CD4-positive, alpha-beta T cell treated with Interleukin-10 for 1 hour (primary cell): ENCODE measurements around the gene SAP30BP.

Source experiments
- DNase-seq: peaks from one replicate; pipeline ENCODE4 v3.0.0-alpha.2; 2020

SAP30BP gene

GRCh38 chr17:75722542-75723095, 55.5 kb downstream of the SAP30BP start:
- no peak for DNase-seq

DNA sequence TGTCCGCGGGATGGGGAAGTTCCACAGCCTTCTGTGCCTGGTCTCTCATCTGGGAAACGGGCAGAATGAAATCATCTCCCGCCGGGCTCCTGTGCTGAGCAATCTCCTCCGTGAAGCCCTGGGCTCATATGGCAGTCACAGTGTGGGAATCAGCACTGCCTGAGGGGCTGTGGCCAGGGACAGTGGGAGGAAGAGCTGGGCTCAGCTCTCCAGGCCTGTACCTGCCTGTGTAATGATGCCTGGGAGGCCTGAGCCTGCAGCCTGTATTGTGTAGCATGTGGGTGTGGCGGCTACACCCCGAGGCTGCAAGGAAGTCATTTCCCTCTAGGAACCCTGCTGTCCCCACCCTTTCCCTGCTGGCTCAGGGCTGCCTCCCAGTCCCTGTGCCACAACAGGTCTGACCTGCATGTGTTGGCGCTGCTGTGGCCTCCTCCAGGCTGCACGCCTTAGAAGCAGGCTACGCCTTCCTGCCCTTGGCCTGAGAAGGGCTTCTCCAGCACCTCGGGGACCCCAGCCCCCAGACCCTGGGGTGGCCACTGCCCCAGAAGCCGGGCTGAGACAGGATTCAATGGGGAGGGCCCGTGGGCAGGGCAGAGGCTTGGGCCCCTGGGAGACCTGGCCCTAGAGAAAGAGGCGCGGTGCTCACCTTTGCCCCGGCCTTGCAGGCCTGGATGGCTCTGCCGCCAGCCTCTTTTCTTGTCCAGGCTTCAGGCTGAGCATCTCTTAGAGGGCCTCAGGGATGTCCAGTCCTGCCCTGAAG, 56.2 kb downstream of the SAP30BP start:
- no peak for DNase-seq

DNA sequence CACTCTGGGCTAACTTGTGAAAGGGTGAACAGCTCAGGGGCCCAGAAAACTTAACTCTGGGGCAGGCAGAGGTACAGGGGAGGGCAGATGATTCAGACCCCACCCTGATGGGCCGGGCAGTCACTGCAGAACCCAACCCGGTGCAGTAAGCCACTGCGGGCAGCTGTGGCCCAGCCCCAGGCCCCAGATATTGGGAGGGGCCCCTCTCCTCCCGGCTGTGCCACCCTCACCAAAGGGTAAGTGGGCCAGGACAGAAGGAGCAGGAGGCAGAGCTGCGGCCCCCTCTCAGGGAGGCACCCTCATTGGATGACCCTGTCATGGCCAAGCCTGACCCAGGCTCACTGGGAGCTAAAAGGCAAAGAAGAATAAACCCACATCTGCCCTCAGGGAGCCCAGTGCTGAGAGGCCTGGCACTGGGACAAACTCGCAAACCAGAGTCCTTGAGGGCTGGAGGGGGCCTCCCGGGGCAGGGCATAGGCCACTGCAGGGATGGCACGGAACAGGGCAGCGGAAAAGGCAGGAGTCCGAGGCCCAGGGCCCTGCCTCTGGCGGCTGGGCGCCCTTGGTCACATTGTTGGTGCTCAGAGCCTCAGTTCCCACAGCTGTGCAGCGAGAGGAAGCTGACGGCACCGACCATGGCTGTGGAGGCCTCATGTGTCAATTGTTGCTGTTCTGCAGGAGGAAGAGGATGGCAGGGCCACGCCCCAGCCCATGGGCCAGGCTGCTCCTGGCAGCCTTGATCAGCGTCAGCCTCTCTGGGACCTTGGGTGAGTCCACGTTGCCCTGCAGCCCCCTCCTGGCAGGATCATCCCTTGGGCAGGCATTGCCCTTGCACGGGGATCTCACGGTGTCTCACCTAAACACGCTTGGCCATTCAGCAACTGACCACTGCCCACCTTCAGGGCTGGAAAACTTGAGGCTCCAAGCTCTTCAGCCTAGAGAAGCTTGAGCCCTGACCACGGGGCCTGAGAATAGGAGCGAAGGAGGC, 57.2 kb downstream of the SAP30BP start:
- no peak for DNase-seq

- DNase-seq = no peak
Observed at GRCh38 chr17:75725504-75725903, 58.4 kb downstream of the SAP30BP start.

- DNase-seq = no peak
Observed at GRCh38 chr17:75727391-75727790, 60.3 kb downstream of the SAP30BP start.

- no peak for DNase-seq
Observed at GRCh38 chr17:75729351-75729750, 62.2 kb downstream of the SAP30BP start.

DNA sequence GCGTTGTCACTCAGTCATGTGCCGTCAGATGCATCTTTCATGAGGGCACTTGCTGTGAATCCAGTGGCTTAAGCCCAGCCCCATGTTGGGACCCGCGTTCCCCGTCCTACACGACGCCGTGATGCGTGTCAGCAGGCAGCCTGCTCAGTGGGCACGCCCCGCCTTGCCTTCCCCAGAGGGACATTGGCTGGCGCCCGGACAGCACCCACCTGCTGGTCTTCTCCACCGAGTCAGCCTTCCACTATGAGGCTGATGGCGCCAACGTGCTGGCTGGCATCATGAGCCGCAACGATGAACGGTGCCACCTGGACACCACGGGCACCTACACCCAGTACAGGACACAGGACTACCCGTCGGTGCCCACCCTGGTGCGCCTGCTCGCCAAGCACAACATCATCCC, 62.9 kb downstream of the SAP30BP start:
- DNase-seq = no peak

DNA sequence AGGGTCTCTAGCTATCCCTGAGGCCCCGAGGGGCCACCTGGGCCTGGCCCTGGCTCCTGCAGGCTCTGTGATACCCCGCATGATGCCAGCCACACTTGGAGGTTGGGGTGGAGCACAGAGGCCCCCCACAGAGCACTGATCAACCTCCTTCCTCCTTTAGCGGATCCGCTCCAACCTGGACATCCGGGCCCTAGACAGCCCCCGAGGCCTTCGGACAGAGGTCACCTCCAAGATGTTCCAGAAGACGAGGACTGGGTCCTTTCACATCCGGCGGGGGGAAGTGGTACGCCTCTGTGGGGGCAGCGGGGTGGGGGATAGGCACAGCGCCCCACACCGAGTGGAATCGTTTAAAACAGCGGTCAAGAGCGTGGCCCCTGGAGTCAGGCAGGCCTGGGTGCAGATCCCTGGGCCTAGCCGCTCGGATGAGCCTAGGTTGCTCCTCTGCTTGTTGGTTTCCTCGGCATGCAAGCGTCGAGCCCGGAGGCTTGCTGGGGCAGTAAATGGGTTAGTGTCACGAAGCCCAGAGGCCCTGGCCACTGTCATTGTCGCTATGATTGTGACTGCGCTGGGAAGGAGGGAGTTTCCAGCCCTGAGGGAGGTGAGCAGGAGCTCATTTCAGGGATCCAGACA, 64.1 kb downstream of the SAP30BP start:
- no peak for DNase-seq

- DNase-seq = no peak
Observed at GRCh38 chr17:75731716-75732498, 64.8 kb downstream of the SAP30BP start.

GRCh38 chr17:75733471-75733870, 66.3 kb downstream of the SAP30BP start:
- DNase-seq = no peak

DNA sequence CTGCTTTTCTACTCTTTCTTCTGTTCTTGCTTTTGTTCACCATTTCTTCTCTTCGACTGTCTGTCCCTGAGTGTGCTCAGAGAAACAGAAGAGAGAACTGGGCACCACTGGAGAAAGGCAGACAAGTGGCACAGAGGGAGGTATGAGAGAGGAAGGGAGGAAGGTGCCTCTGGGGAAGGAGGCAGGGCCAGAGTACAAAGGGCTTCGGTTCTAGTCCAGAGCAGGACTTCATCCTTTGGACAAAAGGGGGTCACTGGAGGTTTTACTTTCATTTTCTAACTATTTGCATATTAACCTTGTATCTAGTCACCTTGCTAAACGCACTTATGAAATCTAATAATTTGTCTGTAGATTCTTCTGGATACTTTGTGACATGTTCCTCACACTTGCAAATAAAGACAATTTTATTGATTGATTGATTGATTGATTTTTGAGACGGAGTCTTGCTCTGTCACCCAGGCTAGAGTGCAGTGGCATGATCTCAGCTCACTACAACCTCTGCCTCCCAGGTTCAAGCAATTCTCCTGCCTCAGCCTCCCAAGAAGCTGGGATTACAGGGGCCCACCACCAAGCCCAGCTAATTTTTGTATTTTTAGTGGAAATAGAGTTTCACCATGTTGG, 67.6 kb downstream of the SAP30BP start:
- DNase-seq = no peak

DNA sequence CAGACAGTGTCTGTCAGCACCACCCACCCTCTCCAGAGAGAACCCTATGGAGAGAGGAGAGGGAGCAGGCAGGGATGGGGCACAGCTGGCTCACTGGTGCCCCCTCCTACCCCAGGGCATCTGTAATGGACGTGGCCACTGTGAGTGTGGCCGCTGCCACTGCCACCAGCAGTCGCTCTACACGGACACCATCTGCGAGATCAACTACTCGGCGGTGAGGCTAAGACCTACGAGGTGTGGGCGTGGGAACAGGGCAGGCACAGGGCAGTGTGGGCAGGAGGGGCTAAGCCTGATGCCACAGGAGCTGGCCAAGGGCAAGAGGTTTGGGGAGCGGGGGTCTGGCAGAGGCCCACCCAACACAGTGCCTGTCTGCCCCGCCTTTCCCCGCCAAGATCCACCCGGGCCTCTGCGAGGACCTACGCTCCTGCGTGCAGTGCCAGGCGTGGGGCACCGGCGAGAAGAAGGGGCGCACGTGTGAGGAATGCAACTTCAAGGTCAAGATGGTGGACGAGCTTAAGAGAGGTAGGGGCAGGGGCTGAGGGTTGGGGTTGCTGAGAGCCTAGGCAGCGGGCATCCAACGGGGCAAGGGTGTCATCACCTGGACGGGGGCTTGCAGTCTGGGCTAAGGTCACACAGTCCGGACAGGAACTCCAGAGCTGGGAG, 69.2 kb downstream of the SAP30BP start:
- DNase-seq = no peak

GRCh38 chr17:75737133-75737962, 70.2 kb downstream of the SAP30BP start:
- DNase-seq = no peak

- DNase-seq = no peak
Observed at GRCh38 chr17:75738218-75738802, 71.2 kb downstream of the SAP30BP start.

DNA sequence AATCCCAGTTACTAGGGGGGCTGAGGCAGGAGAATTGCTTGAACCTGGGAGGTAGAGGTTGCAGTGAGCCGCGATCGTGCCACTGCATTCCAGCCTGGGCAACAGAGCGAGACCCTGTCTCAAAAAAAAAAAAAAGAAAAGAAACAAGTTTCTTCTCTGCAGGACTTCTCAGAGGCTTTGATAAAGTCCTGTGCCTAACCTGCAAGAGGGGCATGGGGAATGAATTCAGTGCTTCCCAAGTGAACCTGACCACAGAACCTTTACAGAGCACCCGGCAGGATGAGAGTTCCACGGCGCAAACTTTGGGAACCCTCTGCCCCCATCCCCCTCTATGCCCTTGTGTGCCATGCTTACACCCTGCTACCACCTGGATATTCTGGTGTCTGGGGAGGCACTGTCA, 72.0 kb downstream of the SAP30BP start:
- DNase-seq = no peak

GRCh38 chr17:75739801-75740200, 72.7 kb downstream of the SAP30BP start:
- DNase-seq = no peak

GRCh38 chr17:75740215-75740614, 73.1 kb downstream of the SAP30BP start:
- no peak for DNase-seq

GRCh38 chr17:75740631-75741077, 73.5 kb downstream of the SAP30BP start:
- no peak for DNase-seq

DNA sequence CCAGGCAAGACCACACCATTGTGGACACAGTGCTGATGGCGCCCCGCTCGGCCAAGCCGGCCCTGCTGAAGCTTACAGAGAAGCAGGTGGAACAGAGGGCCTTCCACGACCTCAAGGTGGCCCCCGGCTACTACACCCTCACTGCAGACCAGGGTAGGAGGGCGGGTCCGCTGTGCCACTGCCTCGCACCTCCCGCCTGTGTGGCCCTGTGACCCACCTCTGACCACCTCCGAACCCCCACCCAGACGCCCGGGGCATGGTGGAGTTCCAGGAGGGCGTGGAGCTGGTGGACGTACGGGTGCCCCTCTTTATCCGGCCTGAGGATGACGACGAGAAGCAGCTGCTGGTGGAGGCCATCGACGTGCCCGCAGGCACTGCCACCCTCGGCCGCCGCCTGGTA, 75.2 kb downstream of the SAP30BP start:
- no peak for DNase-seq
